IPS-15b (cell line): ENCODE data around the gene CKS2.
"Not testable (repeated sequence)": the region's sequence is repeated elsewhere in the genome, so short reads cannot be mapped to it uniquely, and the experiment has no call there.

ENCODE experiments used
- H3K27me3 ChIP-seq: one replicate; pipeline ENCODE4 v1.6.1; 2013; ENCODE audit warnings: low read length; ENCODE audit not compliant: control insufficient read depth, insufficient read depth
- H3K36me3 ChIP-seq: one replicate; pipeline ENCODE4 v1.6.1; 2013; ENCODE audit warnings: low read length; ENCODE audit not compliant: control insufficient read depth, insufficient read depth
- H3K4me1 ChIP-seq: one replicate; pipeline ENCODE4 v1.6.1; 2013; ENCODE audit warnings: mild to moderate bottlenecking, low read length; ENCODE audit not compliant: control insufficient read depth, insufficient read depth
- H3K4me3 ChIP-seq: one replicate; pipeline ENCODE4 v1.5.1; 2013; ENCODE audit warnings: low read depth, low read length
- H3K9ac ChIP-seq: one replicate; pipeline ENCODE4 v1.6.1; 2013; ENCODE audit warnings: low read depth, mild to moderate bottlenecking, low read length
- H3K9me3 ChIP-seq: one replicate; pipeline ENCODE4 v1.6.1; 2013; ENCODE audit warnings: mild to moderate bottlenecking, low read length; ENCODE audit not compliant: control insufficient read depth, insufficient read depth

The CKS2 gene

GRCh38 chr9:89310475-89311345, at the start of gene CKS2:
Gene CKS2 (plus strand): TSS chr9:89311195. CDS start chr9:89311293, 98 bp downstream.
- H3K36me3 ChIP-seq = no peaks in the 10 kb centered on the region
- H3K4me3 ChIP-seq = peak within 1 kb of the TSS; percentile 96
- peak within 1 kb of the TSS; percentile 94 for H3K9ac ChIP-seq
- no peaks in the 10 kb centered on the region for H3K4me1 ChIP-seq
- H3K9me3 ChIP-seq = no peaks in the 10 kb centered on the region
- H3K27me3 ChIP-seq = no peaks in the 10 kb centered on the region

- Histone ChIP-seq H3K4me3 (no peak overlapping the region), H3K4me1 (no peaks in the 10 kb centered on the region), H3K9me3 (peaks cover 11% of the 10 kb centered on the region), H3K27me3 (no peaks in the 10 kb centered on the region), H3K36me3 (no peaks in the 10 kb centered on the region), H3K9ac (no peak overlapping the region)
Observed at GRCh38 chr9:89273528-89274279, 37.3 kb upstream of the CKS2 start.

GRCh38 chr9:89274838-89275237, 36.2 kb upstream of the CKS2 start:
- Histone ChIP-seq H3K36me3 (no peaks in the 10 kb centered on the region), H3K27me3 (no peaks in the 10 kb centered on the region), H3K9me3 (peaks cover 11% of the 10 kb centered on the region), H3K4me3 (no peak overlapping the region), H3K9ac (no peak overlapping the region), H3K4me1 (no peaks in the 10 kb centered on the region)

- H3K4me1 ChIP-seq, H3K36me3 ChIP-seq, H3K9ac ChIP-seq, H3K27me3 ChIP-seq, H3K4me3 ChIP-seq: not testable (repeated sequence)
- peaks cover 11% of the 10 kb centered on the region for H3K9me3 ChIP-seq
Observed at GRCh38 chr9:89276040-89276439, 35.0 kb upstream of the CKS2 start.

- peaks cover 11% of the 10 kb centered on the region for H3K9me3 ChIP-seq
- peaks cover 2% of the 10 kb centered on the region for H3K27me3 ChIP-seq
- no peak overlapping the region for H3K9ac ChIP-seq
- H3K4me3 ChIP-seq = no peak overlapping the region
- H3K36me3 ChIP-seq = no peaks in the 10 kb centered on the region
- no peaks in the 10 kb centered on the region for H3K4me1 ChIP-seq
Observed at GRCh38 chr9:89277043-89277442, 34.0 kb upstream of the CKS2 start.

- Histone ChIP-seq H3K36me3 (no peaks in the 10 kb centered on the region), H3K4me1 (no peaks in the 10 kb centered on the region), H3K9me3 (peaks cover 11% of the 10 kb centered on the region), H3K9ac (no peak overlapping the region), H3K27me3 (peaks cover 2% of the 10 kb centered on the region), H3K4me3 (no peak overlapping the region)
Observed at GRCh38 chr9:89277454-89277853, 33.5 kb upstream of the CKS2 start.

GRCh38 chr9:89278551-89278950, 32.4 kb upstream of the CKS2 start:
- H3K9me3 ChIP-seq = peaks cover 11% of the 10 kb centered on the region
- no peaks in the 10 kb centered on the region for H3K4me1 ChIP-seq
- H3K27me3 ChIP-seq = peaks cover 2% of the 10 kb centered on the region
- no peak overlapping the region for H3K4me3 ChIP-seq
- no peak overlapping the region for H3K9ac ChIP-seq
- no peaks in the 10 kb centered on the region for H3K36me3 ChIP-seq

GRCh38 chr9:89278997-89279739, 31.8 kb upstream of the CKS2 start:
- no peaks in the 10 kb centered on the region for H3K4me1 ChIP-seq
- no peak overlapping the region for H3K9ac ChIP-seq
- H3K36me3 ChIP-seq = no peaks in the 10 kb centered on the region
- H3K4me3 ChIP-seq = no peak overlapping the region
- peaks cover 2% of the 10 kb centered on the region for H3K27me3 ChIP-seq
- peaks cover 9% of the 10 kb centered on the region for H3K9me3 ChIP-seq

GRCh38 chr9:89281106-89281505, 29.9 kb upstream of the CKS2 start:
- Histone ChIP-seq H3K27me3 (peaks cover 2% of the 10 kb centered on the region), H3K9ac (no peak overlapping the region), H3K4me3 (no peak overlapping the region), H3K9me3 (no peaks in the 10 kb centered on the region), H3K36me3 (no peaks in the 10 kb centered on the region), H3K4me1 (no peaks in the 10 kb centered on the region)

- H3K36me3 ChIP-seq, H3K4me1 ChIP-seq, H3K9me3 ChIP-seq, H3K27me3 ChIP-seq, H3K9ac ChIP-seq: not testable (repeated sequence)
- H3K4me3 ChIP-seq = peak overlapping the region; percentile 30
Observed at GRCh38 chr9:89282248-89282968, 28.6 kb upstream of the CKS2 start.

GRCh38 chr9:89284076-89284475, 26.9 kb upstream of the CKS2 start:
- no peaks in the 10 kb centered on the region for H3K4me1 ChIP-seq

More at GRCh38 chr9:89284076-89284475, 26.9 kb upstream of the CKS2 start:
- peaks cover 2% of the 10 kb centered on the region for H3K27me3 ChIP-seq
- no peaks in the 10 kb centered on the region for H3K9me3 ChIP-seq
- H3K4me3 ChIP-seq = no peak overlapping the region
- no peaks in the 10 kb centered on the region for H3K36me3 ChIP-seq
- no peak overlapping the region for H3K9ac ChIP-seq
